PFSK-1 (cell line): Measurements from ENCODE around the gene RELL1.
A peak's percentile ranks its signal among the peaks of the same experiment; 100 is the strongest.

Experiments used
- FOXP2 ChIP-seq: optimal IDR thresholded peaks from 2 replicates; pipeline ENCODE3; 2011; ENCODE audit warnings: borderline replicate concordance, control low read depth, inconsistent platforms; ENCODE audit not compliant: insufficient read depth; ENCODE audit errors: extremely low read length, extremely low read depth
- POLR2AphosphoS5 ChIP-seq: IDR thresholded peaks from 2 replicates; pipeline ENCODE4 v1.6.1; 2012; ENCODE audit warnings: low read depth, mild to moderate bottlenecking, control low read depth, low read length, moderate library complexity
- REST ChIP-seq, 2 experiments: IDR thresholded peaks; 2 replicates each; pipeline versions ENCODE4 v1.6.1 to v1.8.0; 2011 to 2012; ENCODE audit warnings: low read depth in 2 of 2, low read length in 2 of 2, control low read depth in 1 of 2, inconsistent platforms in 1 of 2, mild to moderate bottlenecking in 1 of 2, moderate library complexity in 1 of 2; ENCODE audit not compliant: insufficient read depth in 1 of 2
- SIN3A ChIP-seq: IDR thresholded peaks from 2 replicates; pipeline ENCODE4 v1.6.1; 2012; ENCODE audit warnings: mild to moderate bottlenecking, low read length, moderate library complexity, borderline replicate concordance; ENCODE audit not compliant: insufficient read depth
- TAF1 ChIP-seq: IDR thresholded peaks from 2 replicates; pipeline ENCODE4 v1.6.1; 2012; ENCODE audit warnings: low read length, control low read depth, borderline replicate concordance; ENCODE audit not compliant: insufficient read depth

Gene RELL1

GRCh38 chr4:37693450-37694190 is 7.4 kb upstream of the RELL1 start:
- TF ChIP-seq FOXP2 (no peak), TAF1 (no peak), SIN3A (no peak), REST (IDR thresholded peaks at IDR 0.05; ENCODE audit: insufficient read depth in 1 of 2, low read depth in 2 of 2, low read length in 2 of 2) (peak in 1 of 2 experiments; percentile 71; a peak in 2 of 4 replicates), POLR2AphosphoS5 (no peak)

- TF ChIP-seq FOXP2: no peak
- TF ChIP-seq SIN3A: no peak
- TF ChIP-seq POLR2AphosphoS5: no peak
- no peak for TF ChIP-seq TAF1
- no peak for TF ChIP-seq REST (IDR thresholded peaks at IDR 0.05; ENCODE audit: insufficient read depth in 1 of 2, low read depth in 2 of 2, low read length in 2 of 2)
Observed at GRCh38 chr4:37693030-37693429, 6.9 kb upstream of the RELL1 start.

GRCh38 chr4:37690976-37691375 is 4.8 kb upstream of the RELL1 start:
- TF ChIP-seq TAF1: no peak

- TF ChIP-seq SIN3A (no peak), TAF1 (no peak), POLR2AphosphoS5 (no peak), REST (IDR thresholded peaks at IDR 0.05; ENCODE audit: insufficient read depth in 1 of 2, low read depth in 2 of 2, low read length in 2 of 2) (no peak), FOXP2 (no peak)
Observed at GRCh38 chr4:37689353-37690095, 3.3 kb upstream of the RELL1 start.

GRCh38 chr4:37687681-37688080 is 1.5 kb upstream of the RELL1 start:
- TF ChIP-seq FOXP2: no peak
- TF ChIP-seq TAF1: no peak
- TF ChIP-seq SIN3A: no peak
- no peak for TF ChIP-seq POLR2AphosphoS5
- TF ChIP-seq REST (IDR thresholded peaks at IDR 0.05; ENCODE audit: insufficient read depth in 1 of 2, low read depth in 2 of 2, low read length in 2 of 2): no peak
